ENCODE results near the gene MUC20.

GRCh38 chr3:195762611-195763010 is 41.8 kb downstream of the MUC20 start:
- TF ChIP-seq EZH2 (IDR thresholded peaks at IDR 0.05; ENCODE audit: insufficient read depth, low read length) = no peak
- no peak for TF ChIP-seq CTCF (IDR thresholded peaks at IDR 0.05; ENCODE audit: insufficient read depth, low read depth, low read length)
